Lower leg skin (tissue), 3 donors: ENCODE results near the gene PALM.

Source experiments
- POLR2A ChIP-seq, 2 donors: fragments of 450-650 bp; IDR thresholded peaks; one replicate each; pipeline ENCODE4 v1.6.1; 2016 to 2017; ENCODE audit warnings: antibody characterized with exemption in 2 of 2, mild to moderate bottlenecking in 1 of 2, moderate library complexity in 1 of 2
- TF ChIP-seq, protein P1 (sequence below), 3 donors: fragments of 450-650 bp; IDR thresholded peaks; one replicate each; pipeline ENCODE4 v1.5.1; 2016; ENCODE audit warnings: antibody characterized with exemption in 3 of 3, mild to moderate bottlenecking in 3 of 3, moderate library complexity in 2 of 3

DNA sequence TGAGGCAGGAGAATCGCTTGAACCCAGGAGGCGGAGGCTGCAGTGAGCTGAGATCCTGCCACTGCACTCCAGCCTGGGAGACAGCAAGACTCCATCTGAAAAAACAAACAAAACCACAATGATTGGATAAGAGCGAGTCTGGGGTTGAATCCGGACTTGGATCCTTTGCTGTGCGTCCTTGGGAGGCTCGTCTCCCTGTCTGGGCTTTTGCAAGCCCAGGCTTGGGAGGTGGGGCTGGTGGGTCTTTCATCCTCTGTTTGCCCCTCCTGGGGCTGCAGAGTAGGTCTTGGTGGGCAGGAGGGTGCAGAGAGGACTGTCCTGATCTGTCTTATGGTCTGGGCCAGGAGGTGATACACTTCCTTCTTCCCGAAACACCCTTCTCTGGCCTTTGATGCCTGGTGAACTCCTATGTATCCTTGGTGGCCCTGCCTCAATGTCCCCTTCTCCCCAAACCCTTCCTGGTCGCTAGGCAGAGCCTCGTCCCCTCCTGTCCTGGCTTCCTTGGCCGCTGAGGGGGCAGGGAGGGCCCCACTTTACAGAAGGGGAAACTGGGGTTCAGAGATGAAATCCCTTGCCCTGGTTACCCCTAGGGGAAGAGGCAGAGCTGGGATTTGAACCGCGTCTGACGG is 16.8 kb downstream of the PALM start:
- TF ChIP-seq, protein P1, sequence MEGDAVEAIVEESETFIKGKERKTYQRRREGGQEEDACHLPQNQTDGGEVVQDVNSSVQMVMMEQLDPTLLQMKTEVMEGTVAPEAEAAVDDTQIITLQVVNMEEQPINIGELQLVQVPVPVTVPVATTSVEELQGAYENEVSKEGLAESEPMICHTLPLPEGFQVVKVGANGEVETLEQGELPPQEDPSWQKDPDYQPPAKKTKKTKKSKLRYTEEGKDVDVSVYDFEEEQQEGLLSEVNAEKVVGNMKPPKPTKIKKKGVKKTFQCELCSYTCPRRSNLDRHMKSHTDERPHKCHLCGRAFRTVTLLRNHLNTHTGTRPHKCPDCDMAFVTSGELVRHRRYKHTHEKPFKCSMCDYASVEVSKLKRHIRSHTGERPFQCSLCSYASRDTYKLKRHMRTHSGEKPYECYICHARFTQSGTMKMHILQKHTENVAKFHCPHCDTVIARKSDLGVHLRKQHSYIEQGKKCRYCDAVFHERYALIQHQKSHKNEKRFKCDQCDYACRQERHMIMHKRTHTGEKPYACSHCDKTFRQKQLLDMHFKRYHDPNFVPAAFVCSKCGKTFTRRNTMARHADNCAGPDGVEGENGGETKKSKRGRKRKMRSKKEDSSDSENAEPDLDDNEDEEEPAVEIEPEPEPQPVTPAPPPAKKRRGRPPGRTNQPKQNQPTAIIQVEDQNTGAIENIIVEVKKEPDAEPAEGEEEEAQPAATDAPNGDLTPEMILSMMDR (IDR thresholded peaks at IDR 0.05) = no peak
- no peak for TF ChIP-seq POLR2A (IDR thresholded peaks at IDR 0.05)
